Parathyroid adenoma (tissue), 2 donors: ENCODE measurements around the gene L3MBTL4.

ENCODE experiments used
- H2AFZ ChIP-seq: fragments of 300-600 bp; sonication (generic); one replicate; pipeline ENCODE4 v1.7.0; 2017; ENCODE audit warnings: antibody characterized with exemption, mild to moderate bottlenecking
- H3K27ac ChIP-seq: fragments of 300-600 bp; sonication (generic); one replicate; pipeline ENCODE4 v1.7.0; 2017
- H3K27me3 ChIP-seq: fragments of 300-600 bp; sonication (generic); one replicate; pipeline ENCODE4 v1.7.0; 2017; ENCODE audit warnings: low read length; ENCODE audit not compliant: control insufficient read depth, insufficient read depth
- H3K36me3 ChIP-seq: fragments of 300-600 bp; sonication (generic); one replicate; pipeline ENCODE4 v1.7.0; 2017; ENCODE audit warnings: low read length; ENCODE audit not compliant: control insufficient read depth, insufficient read depth
- H3K4me1 ChIP-seq: fragments of 300-600 bp; sonication (generic); one replicate; pipeline ENCODE4 v1.7.0; 2017; ENCODE audit warnings: control low read depth
- H3K4me2 ChIP-seq: fragments of 300-600 bp; sonication (generic); one replicate; pipeline ENCODE4 v1.7.0; 2017; ENCODE audit warnings: low read length
- H3K4me3 ChIP-seq: fragments of 300-600 bp; sonication (generic); one replicate; pipeline ENCODE4 v1.7.0; 2017; ENCODE audit warnings: low read depth, low read length
- H3K79me2 ChIP-seq: fragments of 300-600 bp; sonication (generic); one replicate; pipeline ENCODE4 v1.7.0; 2017; ENCODE audit warnings: control low read depth
- H3K9ac ChIP-seq: fragments of 300-600 bp; sonication (generic); one replicate; pipeline ENCODE4 v1.7.0; 2017; ENCODE audit warnings: mild to moderate bottlenecking
- H3K9me3 ChIP-seq: fragments of 300-600 bp; sonication (generic); one replicate; pipeline ENCODE4 v1.7.0; 2017; ENCODE audit warnings: low read length; ENCODE audit not compliant: control insufficient read depth
- CTCF ChIP-seq: fragments of 300-600 bp; sonication (generic); IDR thresholded peaks from one replicate; pipeline ENCODE4 v1.7.0; 2017; ENCODE audit warnings: antibody characterized with exemption, mild to moderate bottlenecking
- donor health status: primary hyperparathyroidism.

Gene L3MBTL4

GRCh38 chr18:6357668-6358067 is 57.0 kb downstream of the L3MBTL4 start:
- no peaks in the 10 kb centered on the region for H3K9me3 ChIP-seq
- H2AFZ ChIP-seq, result no peak overlapping the region
- no peaks in the 10 kb centered on the region for H3K36me3 ChIP-seq
- H3K27me3 ChIP-seq, result no peaks in the 10 kb centered on the region
- TF ChIP-seq CTCF, result no peak
- H3K27ac ChIP-seq, result peak overlapping the region; percentile 40
- no peak overlapping the region for H3K4me3 ChIP-seq
- peaks cover 8% of the 10 kb centered on the region for H3K79me2 ChIP-seq
- H3K9ac ChIP-seq, result no peak overlapping the region
- H3K4me2 ChIP-seq, result no peak overlapping the region
- H3K4me1 ChIP-seq, result peaks cover 28% of the 10 kb centered on the region

- Histone ChIP-seq H3K27me3 (no peaks in the 10 kb centered on the region), H3K36me3 (no peaks in the 10 kb centered on the region), H3K4me3 (no peak overlapping the region), H3K9me3 (no peaks in the 10 kb centered on the region), H3K27ac (peak overlapping the region; percentile 55), H3K4me1 (peaks cover 21% of the 10 kb centered on the region), H3K79me2 (peaks cover 1% of the 10 kb centered on the region), H3K9ac (no peak overlapping the region), H2AFZ (peak overlapping the region; percentile 3), H3K4me2 (no peak overlapping the region)
- no peak for TF ChIP-seq CTCF
Measured at GRCh38 chr18:6355789-6356589, 58.7 kb downstream of the L3MBTL4 start.

- Histone ChIP-seq H3K36me3 (no peaks in the 10 kb centered on the region), H2AFZ (no peak overlapping the region), H3K9ac (no peak overlapping the region), H3K9me3 (no peaks in the 10 kb centered on the region), H3K79me2 (peaks cover 11% of the 10 kb centered on the region), H3K27me3 (no peaks in the 10 kb centered on the region), H3K27ac (no peak overlapping the region), H3K4me1 (peaks cover 6% of the 10 kb centered on the region), H3K4me3 (no peak overlapping the region), H3K4me2 (no peak overlapping the region)
- no peak for TF ChIP-seq CTCF
Measured at GRCh38 chr18:6352275-6352674, 62.4 kb downstream of the L3MBTL4 start.

DNA sequence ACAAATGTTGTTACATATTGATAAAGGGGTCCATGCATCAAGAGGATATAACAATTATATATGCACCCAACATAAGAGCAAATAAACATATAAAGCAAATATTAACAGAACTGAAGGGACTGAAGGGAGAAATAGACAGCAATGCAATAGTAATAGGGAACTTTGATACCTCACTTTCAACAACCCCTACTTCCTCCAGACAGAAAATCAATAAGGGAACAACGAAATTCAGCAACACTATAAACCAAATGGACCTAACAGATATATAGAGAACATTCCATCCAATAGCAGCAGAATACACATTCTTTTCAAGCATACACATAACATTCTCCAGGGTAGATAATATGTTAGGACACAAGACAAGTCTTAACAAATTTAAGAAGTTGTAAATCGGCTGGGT is 71.7 kb downstream of the L3MBTL4 start:
- H3K4me1 ChIP-seq, result no peaks in the 10 kb centered on the region
- H3K27me3 ChIP-seq, result no peaks in the 10 kb centered on the region
- H3K9ac ChIP-seq, result no peak overlapping the region
- H2AFZ ChIP-seq, result no peak overlapping the region
- H3K79me2 ChIP-seq, result peaks cover 24% of the 10 kb centered on the region
- no peak for TF ChIP-seq CTCF
- H3K4me3 ChIP-seq, result no peak overlapping the region
- H3K36me3 ChIP-seq, result no peaks in the 10 kb centered on the region
- no peak overlapping the region for H3K4me2 ChIP-seq
- H3K9me3 ChIP-seq, result no peaks in the 10 kb centered on the region
- no peak overlapping the region for H3K27ac ChIP-seq

DNA sequence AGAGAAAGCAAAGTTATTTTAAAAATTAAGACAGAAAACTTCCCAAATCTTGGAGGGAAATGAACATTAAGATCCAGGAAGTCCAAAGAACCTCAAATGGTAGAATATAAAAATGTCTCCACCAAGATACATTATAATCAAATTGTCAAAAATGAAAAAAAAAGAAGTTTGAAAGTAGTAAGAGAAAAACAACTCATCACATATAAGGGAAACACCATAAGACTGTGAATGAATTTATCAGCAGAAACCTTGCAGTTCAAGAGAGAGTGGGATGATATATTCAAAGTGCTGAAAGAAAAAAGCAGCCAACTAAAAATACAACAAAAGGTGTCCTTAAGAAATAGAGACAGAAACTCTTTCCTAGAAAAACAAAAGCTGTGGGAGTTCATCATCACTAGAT is 73.0 kb downstream of the L3MBTL4 start:
- no peak overlapping the region for H3K27ac ChIP-seq

More for the DNA sequence above, 73.0 kb downstream of the L3MBTL4 start:
- no peaks in the 10 kb centered on the region for H3K4me1 ChIP-seq
- H3K79me2 ChIP-seq, result peaks cover 28% of the 10 kb centered on the region
- H3K4me2 ChIP-seq, result no peak overlapping the region
- no peaks in the 10 kb centered on the region for H3K9me3 ChIP-seq
- H3K36me3 ChIP-seq, result no peaks in the 10 kb centered on the region
- no peak overlapping the region for H3K9ac ChIP-seq
- H3K27me3 ChIP-seq, result no peaks in the 10 kb centered on the region
- no peak overlapping the region for H3K4me3 ChIP-seq
- TF ChIP-seq CTCF, result no peak
- H2AFZ ChIP-seq, result no peak overlapping the region
